OCI-LY1 (cell line): ENCODE data around the gene WWOX.

Source experiments
- H2AFZ ChIP-seq: fragments of 200-600 bp; sonication (generic), shearing (Covaris generic); 2 replicates; pipeline ENCODE4 v1.6.0; 2014; ENCODE audit warnings: antibody characterized with exemption, mild to moderate bottlenecking, low read length
- H3F3A ChIP-seq: fragments of 200-600 bp; sonication (generic), shearing (Covaris generic); 2 replicates; pipeline ENCODE4 v1.6.0; 2014; ENCODE audit warnings: mild to moderate bottlenecking, antibody characterized with exemption, low read length, moderate library complexity; ENCODE audit not compliant: insufficient read depth
- H3K27ac ChIP-seq: fragments of 200-600 bp; sonication (generic); 2 replicates; pipeline ENCODE4 v1.5.1; 2014; ENCODE audit warnings: low read length, mixed run types, mild to moderate bottlenecking, low read depth; ENCODE audit not compliant: poor library complexity, severe bottlenecking
- H3K27me3 ChIP-seq: fragments of 200-600 bp; sonication (generic); 2 replicates; pipeline ENCODE4 v1.6.0; 2014; ENCODE audit warnings: antibody characterized with exemption, mild to moderate bottlenecking, low read length, moderate library complexity; ENCODE audit not compliant: insufficient read depth
- H3K36me3 ChIP-seq: fragments of 200-600 bp; sonication (generic); 2 replicates; pipeline ENCODE4 v1.6.1; 2014; ENCODE audit warnings: mild to moderate bottlenecking, antibody characterized with exemption, low read length, moderate library complexity, mixed read lengths; ENCODE audit not compliant: insufficient read depth
- H3K4me1 ChIP-seq: fragments of 200-600 bp; sonication (generic); 2 replicates; pipeline ENCODE4 v1.5.1; 2014; ENCODE audit warnings: mild to moderate bottlenecking, low read length, moderate library complexity; ENCODE audit not compliant: insufficient read depth, severe bottlenecking
- H3K4me2 ChIP-seq: fragments of 200-600 bp; sonication (generic), shearing (Covaris generic); 2 replicates; pipeline ENCODE4 v1.6.1; 2014; ENCODE audit warnings: low read length
- H3K4me3 ChIP-seq: fragments of 200-600 bp; sonication (generic); 2 replicates; pipeline ENCODE4 v1.5.1; 2014; ENCODE audit warnings: low read length, low read depth, mild to moderate bottlenecking, mixed read lengths; ENCODE audit not compliant: poor library complexity, severe bottlenecking
- H3K79me2 ChIP-seq: fragments of 200-600 bp; shearing (Covaris generic); 2 replicates; pipeline ENCODE4 v1.6.1; 2016; ENCODE audit warnings: mixed run types, low read length, mixed read lengths; ENCODE audit not compliant: insufficient read depth
- H3K9ac ChIP-seq: fragments of 200-600 bp; sonication (generic), shearing (Covaris generic); 2 replicates; pipeline ENCODE4 v1.6.1; 2014; ENCODE audit warnings: mild to moderate bottlenecking, low read length, mixed read lengths
- H3K9me2 ChIP-seq: fragments of 200-600 bp; sonication (generic), shearing (Covaris generic); 2 replicates; pipeline ENCODE4 v1.6.1; 2014; ENCODE audit warnings: low read depth, mild to moderate bottlenecking, low read length, mixed read lengths
- H3K9me3 ChIP-seq: fragments of 200-600 bp; shearing (Covaris generic); 2 replicates; pipeline ENCODE4 v1.6.1; 2014; ENCODE audit warnings: low read length, mixed read lengths
- H4K20me1 ChIP-seq: fragments of 200-600 bp; sonication (generic), shearing (Covaris generic); 2 replicates; pipeline ENCODE4 v1.6.0; 2016; ENCODE audit warnings: mild to moderate bottlenecking, low read length; ENCODE audit not compliant: insufficient read depth
- EZH2 ChIP-seq: fragments of 200-600 bp; sonication (generic), shearing (Covaris generic); IDR thresholded peaks from 2 replicates; pipeline ENCODE4 v1.8.0; 2017; ENCODE audit warnings: borderline replicate concordance, mixed run types, mild to moderate bottlenecking, antibody characterized with exemption, low read length, moderate library complexity, mixed read lengths
- TF ChIP-seq, protein P1 (sequence below): fragments of 200-600 bp; sonication (generic), shearing (Covaris generic); IDR thresholded peaks from 2 replicates; pipeline ENCODE4 v1.5.1; 2017; ENCODE audit warnings: mild to moderate bottlenecking, antibody characterized with exemption, low read length, moderate library complexity, mixed read lengths

WWOX gene

GRCh38 chr16:78647019-78647418, 547.6 kb downstream of the WWOX start:
- Histone ChIP-seq H3K79me2 (no peaks in the 10 kb centered on the region), H2AFZ (no peak overlapping the region), H3K9me3 (no peaks in the 10 kb centered on the region), H3K27ac (no peak overlapping the region), H3K9ac (no peak overlapping the region), H3F3A (no peaks in the 10 kb centered on the region), H3K27me3 (no peaks in the 10 kb centered on the region), H3K4me3 (no peak overlapping the region), H4K20me1 (no peaks in the 10 kb centered on the region), H3K9me2 (no peaks in the 10 kb centered on the region), H3K36me3 (no peaks in the 10 kb centered on the region), H3K4me2 (no peak overlapping the region), H3K4me1 (no peaks in the 10 kb centered on the region)
- TF ChIP-seq, protein P1, sequence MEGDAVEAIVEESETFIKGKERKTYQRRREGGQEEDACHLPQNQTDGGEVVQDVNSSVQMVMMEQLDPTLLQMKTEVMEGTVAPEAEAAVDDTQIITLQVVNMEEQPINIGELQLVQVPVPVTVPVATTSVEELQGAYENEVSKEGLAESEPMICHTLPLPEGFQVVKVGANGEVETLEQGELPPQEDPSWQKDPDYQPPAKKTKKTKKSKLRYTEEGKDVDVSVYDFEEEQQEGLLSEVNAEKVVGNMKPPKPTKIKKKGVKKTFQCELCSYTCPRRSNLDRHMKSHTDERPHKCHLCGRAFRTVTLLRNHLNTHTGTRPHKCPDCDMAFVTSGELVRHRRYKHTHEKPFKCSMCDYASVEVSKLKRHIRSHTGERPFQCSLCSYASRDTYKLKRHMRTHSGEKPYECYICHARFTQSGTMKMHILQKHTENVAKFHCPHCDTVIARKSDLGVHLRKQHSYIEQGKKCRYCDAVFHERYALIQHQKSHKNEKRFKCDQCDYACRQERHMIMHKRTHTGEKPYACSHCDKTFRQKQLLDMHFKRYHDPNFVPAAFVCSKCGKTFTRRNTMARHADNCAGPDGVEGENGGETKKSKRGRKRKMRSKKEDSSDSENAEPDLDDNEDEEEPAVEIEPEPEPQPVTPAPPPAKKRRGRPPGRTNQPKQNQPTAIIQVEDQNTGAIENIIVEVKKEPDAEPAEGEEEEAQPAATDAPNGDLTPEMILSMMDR, result no peak
- no peak for TF ChIP-seq EZH2

- Histone ChIP-seq H3F3A (no peaks in the 10 kb centered on the region), H3K9me2 (no peaks in the 10 kb centered on the region), H3K27me3 (no peaks in the 10 kb centered on the region), H3K4me2 (no peak overlapping the region), H2AFZ (no peak overlapping the region), H3K36me3 (no peaks in the 10 kb centered on the region), H3K4me3 (no peak overlapping the region), H3K27ac (no peak overlapping the region), H3K9ac (no peak overlapping the region), H3K4me1 (no peaks in the 10 kb centered on the region), H4K20me1 (no peaks in the 10 kb centered on the region), H3K79me2 (no peaks in the 10 kb centered on the region), H3K9me3 (no peaks in the 10 kb centered on the region)
- TF ChIP-seq, protein P1, result no peak
- TF ChIP-seq EZH2, result no peak
Observed at GRCh38 chr16:78647491-78647890, 548.0 kb downstream of the WWOX start.

DNA sequence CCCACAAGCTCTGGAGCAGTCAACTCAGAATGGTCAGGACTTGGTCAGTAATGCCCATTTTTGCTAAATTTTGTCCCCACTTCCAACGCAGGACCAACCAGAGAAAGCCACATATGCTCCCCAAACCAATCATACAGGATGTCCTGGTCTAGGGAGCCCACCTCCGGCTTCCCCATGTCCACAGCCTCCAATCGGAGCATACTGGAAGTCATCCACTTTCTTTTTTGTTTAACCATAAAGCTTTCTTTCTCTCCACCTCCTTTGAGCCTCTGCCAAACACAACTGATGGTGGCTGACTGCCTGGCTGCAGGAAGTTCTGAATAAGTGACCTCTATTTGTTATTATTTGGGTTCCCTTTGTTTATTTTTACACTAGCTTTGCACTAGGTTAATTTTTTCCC, 549.1 kb downstream of the WWOX start:
- H3K4me3 ChIP-seq, result no peak overlapping the region
- TF ChIP-seq EZH2, result no peak
- TF ChIP-seq, protein P1, result no peak
- H3K79me2 ChIP-seq, result no peaks in the 10 kb centered on the region
- no peak overlapping the region for H3K27ac ChIP-seq
- H3K9ac ChIP-seq, result no peak overlapping the region
- H3F3A ChIP-seq, result no peaks in the 10 kb centered on the region
- no peaks in the 10 kb centered on the region for H4K20me1 ChIP-seq
- no peaks in the 10 kb centered on the region for H3K27me3 ChIP-seq
- H3K4me1 ChIP-seq, result no peaks in the 10 kb centered on the region
- no peaks in the 10 kb centered on the region for H3K9me3 ChIP-seq
- no peaks in the 10 kb centered on the region for H3K36me3 ChIP-seq
- H3K4me2 ChIP-seq, result no peak overlapping the region
- no peaks in the 10 kb centered on the region for H3K9me2 ChIP-seq
- no peak overlapping the region for H2AFZ ChIP-seq
